PFSK-1 (cell line): ENCODE results near the gene DAPL1.

Experiments
- FOXP2 ChIP-seq: optimal IDR thresholded peaks from 2 replicates; pipeline ENCODE3; 2011; ENCODE audit warnings: borderline replicate concordance, control low read depth, inconsistent platforms; ENCODE audit not compliant: insufficient read depth; ENCODE audit errors: extremely low read length, extremely low read depth
- POLR2AphosphoS5 ChIP-seq: IDR thresholded peaks from 2 replicates; pipeline ENCODE4 v1.6.1; 2012; ENCODE audit warnings: low read depth, mild to moderate bottlenecking, control low read depth, low read length, moderate library complexity
- SIN3A ChIP-seq: IDR thresholded peaks from 2 replicates; pipeline ENCODE4 v1.6.1; 2012; ENCODE audit warnings: mild to moderate bottlenecking, low read length, moderate library complexity, borderline replicate concordance; ENCODE audit not compliant: insufficient read depth
- TAF1 ChIP-seq: IDR thresholded peaks from 2 replicates; pipeline ENCODE4 v1.6.1; 2012; ENCODE audit warnings: low read length, control low read depth, borderline replicate concordance; ENCODE audit not compliant: insufficient read depth
- TF ChIP-seq, protein P1 (sequence below), 2 experiments: IDR thresholded peaks; 2 replicates each; pipeline versions ENCODE4 v1.6.1 to v1.8.0; 2011 to 2012; ENCODE audit warnings: low read depth in 2 of 2, low read length in 2 of 2, control low read depth in 1 of 2, inconsistent platforms in 1 of 2, mild to moderate bottlenecking in 1 of 2, moderate library complexity in 1 of 2; ENCODE audit not compliant: insufficient read depth in 1 of 2

The DAPL1 gene

DNA sequence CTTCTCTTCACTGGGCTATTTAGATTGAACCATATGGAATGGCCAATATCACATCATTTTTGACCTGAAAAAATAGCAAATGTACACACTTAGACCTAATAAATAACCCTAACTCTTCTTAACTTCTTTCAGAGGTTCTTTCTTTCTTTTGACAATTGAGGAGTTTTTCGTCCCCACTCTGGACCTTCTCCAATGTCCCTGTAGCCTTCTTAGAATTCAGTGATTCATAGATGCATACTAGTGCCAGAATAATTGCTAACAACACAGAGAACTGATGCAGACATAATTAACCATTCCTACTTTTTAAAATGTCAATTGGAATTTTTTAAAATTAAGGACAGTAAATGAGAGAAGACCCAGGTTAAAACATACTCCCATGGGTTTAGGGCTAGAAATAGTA lies 20.0 kb downstream of the DAPL1 start:
- TF ChIP-seq FOXP2 (no peak), SIN3A (no peak), TAF1 (no peak), POLR2AphosphoS5 (no peak)
- TF ChIP-seq, protein P1, sequence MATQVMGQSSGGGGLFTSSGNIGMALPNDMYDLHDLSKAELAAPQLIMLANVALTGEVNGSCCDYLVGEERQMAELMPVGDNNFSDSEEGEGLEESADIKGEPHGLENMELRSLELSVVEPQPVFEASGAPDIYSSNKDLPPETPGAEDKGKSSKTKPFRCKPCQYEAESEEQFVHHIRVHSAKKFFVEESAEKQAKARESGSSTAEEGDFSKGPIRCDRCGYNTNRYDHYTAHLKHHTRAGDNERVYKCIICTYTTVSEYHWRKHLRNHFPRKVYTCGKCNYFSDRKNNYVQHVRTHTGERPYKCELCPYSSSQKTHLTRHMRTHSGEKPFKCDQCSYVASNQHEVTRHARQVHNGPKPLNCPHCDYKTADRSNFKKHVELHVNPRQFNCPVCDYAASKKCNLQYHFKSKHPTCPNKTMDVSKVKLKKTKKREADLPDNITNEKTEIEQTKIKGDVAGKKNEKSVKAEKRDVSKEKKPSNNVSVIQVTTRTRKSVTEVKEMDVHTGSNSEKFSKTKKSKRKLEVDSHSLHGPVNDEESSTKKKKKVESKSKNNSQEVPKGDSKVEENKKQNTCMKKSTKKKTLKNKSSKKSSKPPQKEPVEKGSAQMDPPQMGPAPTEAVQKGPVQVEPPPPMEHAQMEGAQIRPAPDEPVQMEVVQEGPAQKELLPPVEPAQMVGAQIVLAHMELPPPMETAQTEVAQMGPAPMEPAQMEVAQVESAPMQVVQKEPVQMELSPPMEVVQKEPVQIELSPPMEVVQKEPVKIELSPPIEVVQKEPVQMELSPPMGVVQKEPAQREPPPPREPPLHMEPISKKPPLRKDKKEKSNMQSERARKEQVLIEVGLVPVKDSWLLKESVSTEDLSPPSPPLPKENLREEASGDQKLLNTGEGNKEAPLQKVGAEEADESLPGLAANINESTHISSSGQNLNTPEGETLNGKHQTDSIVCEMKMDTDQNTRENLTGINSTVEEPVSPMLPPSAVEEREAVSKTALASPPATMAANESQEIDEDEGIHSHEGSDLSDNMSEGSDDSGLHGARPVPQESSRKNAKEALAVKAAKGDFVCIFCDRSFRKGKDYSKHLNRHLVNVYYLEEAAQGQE (IDR thresholded peaks at IDR 0.05; ENCODE audit: insufficient read depth in 1 of 2, low read depth in 2 of 2, low read length in 2 of 2) = no peak

DNA sequence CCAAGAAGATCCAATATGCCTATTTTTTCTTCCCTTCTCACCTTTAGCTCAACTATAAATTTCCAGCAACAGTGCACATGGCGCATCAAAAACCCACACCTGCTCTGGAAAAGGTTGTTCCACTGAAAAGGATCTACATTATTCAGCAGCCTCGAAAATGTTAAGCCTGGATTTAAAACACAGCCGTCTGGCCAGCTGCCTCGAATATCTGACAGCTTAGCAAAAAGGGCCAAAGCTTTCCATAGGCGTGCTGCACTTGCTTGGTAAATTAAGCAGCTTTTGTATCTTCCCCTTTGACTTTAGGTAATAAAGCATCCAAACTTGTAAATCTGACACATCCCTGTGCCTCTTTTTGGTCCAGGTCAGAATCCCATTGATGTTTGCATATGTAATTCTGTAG lies 20.5 kb downstream of the DAPL1 start:
- TF ChIP-seq SIN3A = no peak
- TF ChIP-seq POLR2AphosphoS5 = no peak
- no peak for TF ChIP-seq TAF1
- no peak for TF ChIP-seq FOXP2
- TF ChIP-seq, protein P1 (IDR thresholded peaks at IDR 0.05; ENCODE audit: insufficient read depth in 1 of 2, low read depth in 2 of 2, low read length in 2 of 2) = no peak

DNA sequence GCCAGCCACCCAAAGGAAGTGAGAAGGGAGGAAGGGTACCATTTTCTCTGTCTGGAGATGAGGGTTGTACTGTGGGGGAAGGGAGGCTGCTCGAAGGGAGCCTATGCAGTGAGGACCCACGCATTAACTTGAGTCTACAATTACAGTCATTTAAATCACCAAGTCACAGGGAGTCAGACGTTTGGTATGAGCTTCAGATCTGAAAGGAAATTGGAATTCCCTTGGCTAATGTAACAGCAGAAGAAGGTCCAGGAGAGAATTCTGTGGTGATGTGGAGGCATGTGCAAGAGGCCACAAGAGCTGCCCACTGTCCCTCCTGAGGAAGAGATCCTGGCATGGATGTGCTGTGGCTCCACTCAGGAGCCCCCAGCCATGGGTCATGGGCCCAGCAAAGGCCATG lies 22.5 kb downstream of the DAPL1 start:
- TF ChIP-seq POLR2AphosphoS5 (no peak), TAF1 (no peak), FOXP2 (no peak), SIN3A (no peak)
- TF ChIP-seq, protein P1 (IDR thresholded peaks at IDR 0.05; ENCODE audit: insufficient read depth in 1 of 2, low read depth in 2 of 2, low read length in 2 of 2) = no peak

DNA sequence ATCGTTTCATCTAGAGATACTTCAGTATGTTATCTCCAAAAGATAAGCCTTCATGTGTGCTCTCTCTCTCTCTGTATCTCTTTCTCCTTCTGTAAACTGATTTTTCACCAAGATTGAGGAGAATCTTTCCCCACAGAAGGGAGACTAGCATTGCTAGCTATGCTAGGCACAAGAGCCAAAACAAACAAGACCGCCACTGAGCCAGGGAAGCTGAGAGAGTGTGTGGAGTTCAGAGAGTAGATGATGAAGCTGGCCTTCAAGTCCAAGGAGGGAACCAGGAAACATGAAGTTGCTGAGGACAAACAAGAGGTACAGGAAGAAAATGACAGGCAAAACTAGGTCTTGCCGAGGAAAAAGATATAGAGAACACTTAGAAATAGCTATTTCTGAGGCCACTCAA lies 23.4 kb downstream of the DAPL1 start:
- TF ChIP-seq TAF1 (no peak), POLR2AphosphoS5 (no peak), SIN3A (no peak), FOXP2 (no peak)
- TF ChIP-seq, protein P1 (IDR thresholded peaks at IDR 0.05; ENCODE audit: insufficient read depth in 1 of 2, low read depth in 2 of 2, low read length in 2 of 2) = no peak

DNA sequence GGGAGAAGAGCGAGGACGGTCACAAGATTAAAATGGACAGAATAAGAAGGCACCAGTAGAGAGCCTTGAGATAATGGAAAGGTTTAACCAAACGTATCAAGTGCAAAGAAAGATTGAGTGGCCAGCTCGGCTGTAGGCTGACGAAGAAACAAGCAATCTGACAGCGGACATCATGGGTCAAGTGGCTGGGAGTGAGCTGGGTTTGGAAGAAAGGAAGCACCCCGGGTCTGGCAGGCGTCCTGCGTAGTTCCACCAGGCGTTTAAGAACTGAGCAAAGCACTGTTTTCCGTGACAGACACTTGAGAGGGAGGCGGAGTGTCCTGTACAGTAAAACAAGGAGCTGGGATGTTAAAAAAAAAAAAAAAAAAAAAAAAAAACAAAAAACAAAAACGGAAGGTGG lies 27.1 kb downstream of the DAPL1 start:
- no peak for TF ChIP-seq POLR2AphosphoS5
- TF ChIP-seq FOXP2 = no peak
- no peak for TF ChIP-seq TAF1
- TF ChIP-seq, protein P1 (IDR thresholded peaks at IDR 0.05; ENCODE audit: insufficient read depth in 1 of 2, low read depth in 2 of 2, low read length in 2 of 2) = no peak
- no peak for TF ChIP-seq SIN3A
